Epithelial cell of proximal tubule (primary cell): Measurements from ENCODE around the gene LRP5. TPM values are rescaled to one million over a fixed set of nuclear protein-coding genes. Genes with fewer than 3 reads are reported as not detected.
A peak's percentile ranks its signal among the peaks of the same experiment; 100 is the strongest.

Experiments
- DNase-seq: peaks from one replicate; pipeline ENCODE4 v3.0.0-alpha.2; 2011; ENCODE audit warnings: low read depth
- H3K4me3 ChIP-seq: 2 replicates; pipeline ENCODE4 v1.5.1; 2011; ENCODE audit warnings: low read depth, mild to moderate bottlenecking, low read length
- CTCF ChIP-seq: conservative IDR thresholded peaks from 2 replicates; pipeline ENCODE4 v1.5.1; 2012; ENCODE audit warnings: low read depth, mild to moderate bottlenecking, low read length
- total RNA-seq: library from RNA; depleted of rRNA; stranded (reverse); fragments of >200 nt; gene quantifications from 2 replicates; pipeline ENCODE4 v1.2.3, GENCODE V29; 2015

Gene LRP5
- total RNA-seq, 1 donor from 2014 or later, result 22.4 TPM

- TF ChIP-seq CTCF, result no peak
- DNase-seq, result no peak
- H3K4me3 ChIP-seq, result no peak overlapping the region
Observed at GRCh38 chr11:68267881-68268240, 44.5 kb upstream of the LRP5 start.

GRCh38 chr11:68269414-68270081 lies 42.8 kb upstream of the LRP5 start:
- DNase-seq, result no peak
- H3K4me3 ChIP-seq, result no peak overlapping the region
- TF ChIP-seq CTCF, result no peak

- no peak for TF ChIP-seq CTCF
- no peak for DNase-seq
- H3K4me3 ChIP-seq, result peak overlapping the region; percentile 88
Observed at GRCh38 chr11:68270196-68271022, 42.0 kb upstream of the LRP5 start.

- no peak for DNase-seq
- peak; percentile 67 for TF ChIP-seq CTCF
- H3K4me3 ChIP-seq, result peak overlapping the region; percentile 88
Observed at GRCh38 chr11:68271023-68271780, 41.2 kb upstream of the LRP5 start.

GRCh38 chr11:68271781-68272608 lies 40.4 kb upstream of the LRP5 start, which contains the start of gene C11orf24:
TSS of gene C11orf24 (minus strand) at chr11:68271973. CDS start at chr11:68263767, 8,206 bp downstream.
- peak within 1 kb of the TSS; percentile 88 for H3K4me3 ChIP-seq
- TF ChIP-seq CTCF, result no peak
- DNase-seq, result no peak

GRCh38 chr11:68273026-68273738 lies 39.2 kb upstream of the LRP5 start:
- H3K4me3 ChIP-seq, result peak overlapping the region; percentile 88

More at GRCh38 chr11:68273026-68273738, 39.2 kb upstream of the LRP5 start:
- TF ChIP-seq CTCF, result no peak
- no peak for DNase-seq
